NCI-H1092 (cell line): ENCODE measurements around the gene STX17.
A peak's percentile ranks its signal among the peaks of the same experiment; 100 is the strongest.

Experiments used
- DNase-seq: peaks from one replicate; lab custom pipeline; 2025; lab: John Stamatoyannopoulos, UW

Gene STX17

DNA sequence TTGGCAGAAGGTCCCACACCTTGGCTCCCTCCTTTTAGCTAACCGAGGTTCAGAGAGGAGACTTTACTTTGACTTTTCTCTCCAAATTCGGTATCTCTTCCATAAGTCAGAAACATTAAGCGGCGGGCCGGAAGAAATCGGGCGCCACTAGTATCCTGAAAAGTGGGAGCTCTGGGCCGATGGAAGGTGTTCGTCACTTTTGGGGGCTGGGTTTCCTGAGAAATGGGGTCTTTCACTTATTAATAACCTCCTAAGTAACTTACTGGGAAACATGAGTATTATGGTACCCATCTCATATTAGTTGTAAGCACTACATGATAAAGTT lies 716 bp downstream of the STX17 start:
- no peak for DNase-seq

DNA sequence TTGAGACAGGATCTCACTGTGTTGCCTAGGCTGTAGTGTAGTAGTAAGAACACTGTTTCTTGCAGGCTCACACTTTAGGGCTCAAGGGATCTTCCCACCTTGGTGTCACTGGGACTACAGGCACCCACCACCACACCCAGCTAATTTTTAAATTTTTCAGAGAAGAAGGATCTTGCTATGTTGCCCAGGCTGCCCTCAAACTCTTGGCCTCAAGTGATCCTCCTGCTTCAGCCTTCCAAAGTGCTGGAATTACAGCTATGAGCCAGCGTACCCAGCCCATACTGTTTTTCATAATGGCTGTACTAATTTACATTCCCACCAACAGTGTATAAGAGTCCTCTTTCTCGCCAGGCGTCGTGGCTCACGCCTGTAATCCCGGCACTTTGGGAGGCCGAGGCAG lies 5.1 kb downstream of the STX17 start:
- no peak for DNase-seq

DNA sequence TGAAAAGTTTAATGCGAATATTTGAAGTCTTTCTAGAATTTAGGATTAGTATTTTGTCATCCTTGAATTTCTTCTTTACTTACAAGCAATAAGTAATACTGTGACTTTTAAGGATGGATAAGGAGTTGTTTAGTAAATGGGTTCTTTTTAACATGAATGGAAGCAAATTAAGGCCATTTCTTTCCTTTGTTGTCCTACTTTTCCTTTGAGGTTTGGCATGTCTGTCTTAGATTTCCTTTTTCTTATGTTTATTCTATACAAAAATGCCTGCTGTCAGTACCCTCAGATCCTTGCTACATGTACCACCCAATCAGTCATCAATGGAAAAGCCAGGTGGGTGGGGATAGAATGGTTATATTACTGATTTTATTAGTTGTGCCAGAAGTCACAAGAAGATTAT lies 10.2 kb downstream of the STX17 start:
- DNase-seq = no peak

DNA sequence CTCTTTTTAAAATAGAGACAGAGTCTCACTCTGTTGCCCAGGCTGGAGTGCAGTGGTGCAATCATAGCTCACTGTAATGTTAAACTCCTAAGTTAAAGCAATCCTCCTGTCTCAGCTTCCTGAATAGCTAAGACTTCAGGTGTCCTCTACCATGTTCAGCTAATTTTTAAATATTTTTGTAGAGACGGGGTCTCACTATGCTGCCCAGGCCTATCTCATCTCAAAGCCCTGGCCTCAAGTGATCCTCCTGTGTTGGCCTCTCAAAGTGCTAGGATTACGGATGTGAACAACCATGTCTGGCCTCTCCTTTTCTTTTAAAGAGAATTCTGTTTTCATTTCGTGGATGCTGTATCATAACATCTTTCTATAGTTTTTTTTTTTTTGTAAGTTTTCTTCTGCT lies 11.7 kb downstream of the STX17 start:
- no peak for DNase-seq

DNA sequence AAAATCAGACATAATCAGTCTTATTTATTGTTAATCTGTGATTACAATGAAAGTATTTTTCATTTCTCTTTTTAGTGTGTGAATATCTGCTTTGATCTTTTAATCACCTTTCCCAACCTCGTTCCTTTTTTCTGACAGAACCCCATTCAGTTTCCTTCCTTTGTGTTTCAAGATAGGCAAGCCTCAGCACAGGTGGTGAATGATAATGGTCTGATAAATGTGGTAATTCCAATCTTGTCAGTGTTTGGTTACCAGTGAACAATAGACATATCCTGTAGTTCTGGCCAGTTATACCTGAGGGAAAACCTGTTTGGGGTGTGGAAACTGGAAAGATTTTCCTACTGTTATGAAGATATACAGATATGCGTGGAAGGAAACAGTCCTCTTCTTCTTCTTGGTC lies 13.5 kb downstream of the STX17 start:
- no peak for DNase-seq

DNA sequence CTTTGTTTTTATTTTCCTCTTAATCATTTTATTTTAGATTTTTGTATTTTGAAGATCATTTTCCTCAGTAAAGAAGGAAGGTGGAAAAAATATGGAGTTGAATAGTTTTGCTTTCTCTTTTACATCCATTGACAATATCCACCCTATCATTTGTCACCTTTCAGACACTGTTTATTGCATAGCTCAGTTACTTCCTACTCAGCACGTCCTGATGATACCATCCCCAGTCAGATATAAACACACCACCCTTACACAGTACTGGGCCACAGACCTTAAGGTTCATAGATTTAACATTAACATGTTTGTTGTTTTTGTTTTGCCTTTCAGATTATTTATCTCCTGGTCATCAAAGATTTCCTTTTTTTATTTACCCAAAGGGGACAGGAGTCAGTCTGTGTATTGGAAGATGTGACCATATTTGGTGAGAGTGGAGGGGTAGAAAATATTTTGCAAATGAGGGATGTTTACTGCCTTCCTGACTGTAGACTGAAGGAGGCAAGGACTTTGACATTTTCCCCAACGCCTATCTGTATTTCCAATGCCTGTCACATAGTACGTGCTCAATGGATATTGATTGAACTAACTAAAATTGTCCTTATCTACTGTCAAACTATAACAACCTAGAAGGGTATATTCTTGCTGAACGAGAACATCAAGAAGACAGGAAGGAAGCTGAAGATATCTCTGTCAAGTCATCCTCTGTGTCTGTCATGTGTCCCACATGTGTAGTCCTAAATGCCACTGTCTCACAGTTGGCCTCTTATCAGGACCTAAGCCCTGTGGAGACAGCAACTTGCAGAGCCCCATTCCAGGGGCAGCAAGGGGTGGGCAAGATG lies 15.6 kb downstream of the STX17 start:
- DNase-seq = no peak

DNA sequence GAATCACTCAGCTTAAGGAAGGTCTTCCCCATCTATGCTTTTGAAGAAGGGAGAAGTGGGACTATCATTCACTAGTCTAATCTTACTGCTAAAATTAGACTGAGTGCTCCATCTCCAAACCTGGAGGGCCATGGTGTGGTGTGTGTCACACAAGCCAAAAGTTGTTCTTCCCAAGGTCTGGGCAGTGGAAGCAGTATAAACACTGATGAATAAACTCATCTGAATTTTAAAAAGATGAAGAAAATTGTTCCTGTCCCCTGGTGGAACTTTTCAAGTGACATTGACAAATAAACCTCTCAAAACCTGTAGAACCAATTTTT lies 16.2 kb downstream of the STX17 start:
- no peak for DNase-seq

DNA sequence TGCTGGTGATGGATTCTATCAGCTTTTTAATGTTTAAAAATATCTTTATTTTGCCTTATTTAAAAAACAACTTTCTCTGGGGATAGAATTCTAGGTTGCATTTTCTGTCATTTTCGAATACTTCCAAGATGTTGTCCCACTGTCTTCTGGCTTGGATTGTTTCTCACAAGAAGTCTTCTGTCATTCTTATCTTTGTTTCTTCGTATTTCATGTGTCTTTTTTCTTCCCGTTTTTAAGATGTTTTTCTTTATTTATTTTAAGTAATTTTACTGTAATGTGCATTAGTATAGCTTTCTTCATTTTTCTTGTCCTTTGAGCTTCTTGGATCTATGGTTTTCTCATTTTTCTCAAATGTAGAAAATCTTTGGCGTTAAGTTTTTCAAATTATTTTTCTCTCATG lies 19.1 kb downstream of the STX17 start:
- no peak for DNase-seq

DNA sequence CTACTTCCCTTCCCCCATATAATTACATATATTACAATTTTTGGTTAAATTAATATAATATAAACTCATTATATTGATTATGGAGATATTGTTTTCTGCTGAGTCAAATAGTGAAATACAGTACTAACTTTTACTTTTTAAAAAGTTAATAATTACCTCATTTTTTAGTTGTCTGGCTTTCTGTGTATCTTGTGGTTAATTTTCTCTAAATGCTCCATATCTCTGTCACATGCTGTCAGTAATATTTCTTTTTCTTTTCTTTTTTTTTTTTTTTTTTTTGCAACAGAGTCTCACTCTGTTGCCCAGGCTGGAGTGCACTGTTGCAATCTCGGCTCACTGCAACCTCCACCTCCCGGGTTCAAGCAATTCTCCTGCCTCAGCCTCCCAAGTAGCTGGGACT lies 23.2 kb downstream of the STX17 start:
- DNase-seq = no peak

DNA sequence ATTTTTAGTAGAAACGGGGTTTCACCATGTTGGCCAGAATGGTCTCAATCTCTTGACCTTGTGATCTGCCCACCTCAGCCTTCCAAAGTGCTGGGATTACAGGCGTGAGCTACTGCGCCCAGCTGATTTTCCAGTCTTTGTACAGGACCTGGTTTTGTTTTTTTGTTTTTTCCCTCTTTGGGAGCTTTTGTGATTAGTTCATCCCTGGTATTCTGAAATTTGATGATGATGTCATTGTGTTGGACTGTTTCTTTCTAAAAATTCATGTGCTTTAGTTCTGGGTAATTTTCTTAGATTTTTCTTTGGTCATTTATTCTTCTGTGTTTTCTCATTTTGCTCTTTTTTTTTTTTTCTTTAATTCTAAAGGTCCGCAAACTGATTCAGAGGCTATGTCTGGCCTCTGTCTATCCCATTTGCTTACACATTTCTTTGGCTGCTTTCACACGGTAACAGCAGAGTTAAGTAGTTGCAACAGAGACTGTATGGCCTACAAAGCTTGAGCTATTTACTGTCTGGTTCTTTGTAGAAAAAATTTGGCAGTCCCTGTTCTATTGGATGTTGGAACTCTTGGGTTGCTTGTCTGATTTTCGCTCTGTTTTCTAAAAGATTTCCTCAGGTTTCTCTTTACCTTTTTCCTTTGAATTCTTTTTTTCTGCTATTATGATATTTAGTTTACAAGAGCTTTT lies 24.8 kb downstream of the STX17 start:
- DNase-seq = no peak

DNA sequence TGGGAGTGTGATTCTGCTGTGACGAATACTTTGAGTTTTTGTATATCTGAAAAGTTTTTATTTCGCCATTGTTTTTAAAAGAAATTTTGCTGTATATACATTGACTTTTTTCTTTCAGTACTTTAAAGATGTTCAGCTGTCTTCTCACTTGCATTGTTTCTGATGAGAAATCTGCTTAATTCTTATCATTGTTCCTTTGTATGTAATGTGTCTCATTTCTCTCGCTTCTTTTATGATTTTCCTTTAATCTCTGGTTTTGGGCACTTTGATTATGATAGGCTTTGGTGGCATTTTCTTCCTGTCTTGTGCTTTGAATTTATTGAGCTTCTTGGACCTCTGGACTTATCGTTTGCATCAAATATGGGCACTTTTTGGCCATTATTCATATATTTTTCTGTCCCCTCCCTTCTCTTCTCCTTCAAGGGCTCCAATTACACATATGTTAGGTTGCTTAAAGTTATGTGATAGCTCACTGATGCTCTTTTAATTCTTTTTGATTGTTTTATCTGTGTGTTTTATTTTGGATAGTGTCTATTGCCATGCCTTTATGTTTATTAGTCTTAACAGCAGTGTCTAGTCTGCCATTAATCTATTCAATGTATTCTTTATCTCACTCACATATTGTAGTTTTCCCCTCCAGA lies 30.6 kb downstream of the STX17 start:
- DNase-seq = no peak

DNA sequence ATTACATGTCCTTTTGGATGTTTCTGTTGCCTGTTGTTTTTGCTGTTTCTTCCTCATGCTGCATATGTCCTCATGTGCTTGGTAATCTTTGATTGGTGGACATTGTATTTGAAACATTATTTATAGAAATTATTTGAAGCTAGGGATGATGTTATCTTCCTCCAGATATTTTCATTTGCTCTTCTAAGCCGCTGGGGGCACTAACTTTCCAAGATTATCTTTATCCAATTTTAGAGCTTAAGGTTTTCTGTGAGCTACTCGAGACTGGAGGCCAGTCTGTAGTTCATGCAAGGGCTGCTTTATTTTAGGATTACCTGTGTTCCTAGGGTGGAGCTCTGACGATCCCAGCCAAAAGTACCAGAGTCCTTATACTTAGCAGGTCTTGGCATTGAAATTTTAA lies 40.9 kb downstream of the STX17 start:
- no peak for DNase-seq

DNA sequence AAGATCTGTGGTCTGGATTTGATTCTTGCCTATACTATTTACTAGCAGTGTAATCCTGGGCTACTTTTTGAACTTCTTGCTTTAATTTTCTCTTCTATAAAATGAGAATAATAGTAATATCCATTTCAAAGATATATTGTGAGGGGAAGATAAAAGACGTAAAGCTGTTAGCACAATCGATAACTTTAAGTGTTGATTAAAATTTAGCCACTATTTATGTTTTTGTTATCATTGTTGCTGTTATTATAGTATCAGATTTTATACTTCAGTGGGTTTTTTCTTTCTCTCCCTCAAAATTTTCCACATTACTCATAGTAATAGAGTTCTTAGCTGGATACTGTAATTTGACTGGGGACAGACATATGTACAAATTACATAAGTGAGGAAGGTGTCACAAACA lies 42.0 kb downstream of the STX17 start:
- no peak for DNase-seq

DNA sequence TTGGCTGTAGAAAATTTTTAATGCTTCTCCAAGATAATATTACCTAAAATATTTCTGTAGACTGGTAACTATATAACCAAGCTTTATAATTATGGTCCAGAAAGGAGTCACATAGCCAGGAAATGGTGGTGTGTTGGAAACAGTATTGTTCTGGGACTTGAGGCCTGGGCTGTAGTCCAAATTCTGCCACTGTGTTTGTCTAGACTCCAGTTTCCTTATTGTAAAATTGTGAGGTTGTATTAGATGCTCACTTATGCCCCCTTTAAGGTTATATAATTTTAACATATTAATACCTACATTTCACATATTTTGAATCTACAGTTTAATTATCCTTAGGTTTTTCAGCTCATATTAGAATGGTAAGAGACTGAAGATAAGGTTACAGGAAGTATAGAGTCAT lies 42.4 kb downstream of the STX17 start:
- DNase-seq = peak; percentile 7

DNA sequence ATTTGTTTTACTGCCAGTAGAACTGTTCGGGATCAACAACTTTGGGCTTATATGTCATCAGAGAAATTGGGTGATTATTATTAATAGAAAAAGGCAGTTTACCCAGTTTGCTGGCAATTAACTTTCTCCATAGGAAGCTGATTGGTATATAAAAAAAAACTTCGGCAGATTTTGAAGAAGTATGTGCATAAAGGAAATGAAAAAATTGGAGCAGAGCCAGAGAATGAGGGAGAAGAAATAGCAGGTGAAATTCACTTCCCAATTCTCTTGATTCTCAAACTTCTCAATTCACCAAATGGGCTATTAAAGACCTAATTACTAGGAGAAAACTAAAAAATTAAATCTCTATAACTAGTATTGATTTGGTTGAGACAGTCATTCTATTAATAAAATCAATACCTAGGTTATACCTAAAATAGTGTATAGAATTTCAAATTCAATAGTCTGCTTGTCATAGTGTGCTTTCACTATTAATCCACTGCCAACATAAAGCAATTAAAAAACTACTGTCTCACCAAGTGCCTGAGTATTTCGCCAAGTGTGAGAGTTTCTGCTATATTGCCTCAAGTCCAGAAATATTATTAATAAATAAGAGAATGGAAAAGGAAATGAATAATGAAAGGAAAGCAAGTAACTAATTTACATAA lies 47.5 kb downstream of the STX17 start:
- no peak for DNase-seq

DNA sequence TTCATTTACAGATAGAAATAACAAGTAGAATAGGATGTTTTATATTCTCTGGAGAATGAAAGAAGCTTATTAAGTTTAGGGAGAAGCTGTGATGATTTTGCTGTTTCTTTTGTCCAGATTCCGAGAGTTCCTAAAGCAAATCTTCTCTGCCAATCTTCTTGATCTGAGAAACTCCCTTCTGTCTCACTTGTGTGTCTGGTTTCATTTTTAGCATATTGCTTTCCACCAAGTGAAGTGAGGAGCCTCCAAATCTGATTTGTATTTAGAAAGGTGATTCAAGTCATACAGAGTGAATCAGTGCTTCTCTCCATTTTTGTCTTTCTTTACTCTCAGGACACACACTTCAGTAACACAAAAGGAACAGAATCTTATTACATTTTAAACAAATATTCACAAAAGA lies 48.4 kb downstream of the STX17 start:
- DNase-seq = no peak

DNA sequence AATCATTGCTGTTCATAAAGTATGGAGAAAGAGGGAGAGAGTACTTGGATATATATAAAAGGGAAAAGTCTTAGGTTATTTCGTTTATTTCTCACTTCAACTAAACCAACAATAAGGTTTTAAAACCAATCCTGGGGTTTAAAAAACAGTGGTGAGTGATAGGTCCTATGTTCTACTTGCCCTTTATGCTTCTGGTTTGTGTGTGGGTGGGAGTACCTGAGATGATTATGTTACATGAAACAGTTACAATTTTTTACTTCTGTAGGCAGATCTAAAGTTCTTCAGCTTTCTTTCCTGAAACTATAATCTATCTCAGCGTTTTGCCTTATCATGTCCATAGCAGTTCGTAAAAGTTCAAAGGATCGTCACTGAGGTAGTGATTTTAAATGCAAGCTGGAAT lies 49.2 kb downstream of the STX17 start:
- no peak for DNase-seq

DNA sequence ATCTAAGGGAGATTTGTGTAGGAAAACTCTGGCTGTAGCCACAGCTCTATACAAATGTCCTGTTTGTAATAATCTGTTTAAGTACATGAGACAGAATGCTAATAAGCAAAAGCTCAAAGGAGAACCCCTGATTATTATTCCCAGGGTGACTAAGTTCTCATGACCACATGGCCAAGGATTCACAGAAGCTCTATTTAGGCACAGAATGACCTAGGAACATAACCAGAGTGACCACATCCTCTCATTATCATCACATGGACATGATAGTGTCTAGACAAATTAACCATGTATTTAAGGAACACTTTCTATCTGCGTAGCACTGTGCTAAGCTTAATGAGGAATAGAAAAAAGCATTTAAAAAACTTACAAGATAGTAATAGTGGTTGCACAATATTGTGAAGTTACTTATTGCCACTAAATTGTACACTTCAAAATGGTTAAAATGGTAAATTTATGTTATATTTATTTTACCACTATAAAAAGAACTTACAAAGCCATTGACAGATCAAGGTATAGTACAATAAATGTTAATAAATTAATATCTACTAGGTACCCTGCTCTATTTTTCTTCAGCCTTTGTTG lies 56.3 kb downstream of the STX17 start:
- no peak for DNase-seq

DNA sequence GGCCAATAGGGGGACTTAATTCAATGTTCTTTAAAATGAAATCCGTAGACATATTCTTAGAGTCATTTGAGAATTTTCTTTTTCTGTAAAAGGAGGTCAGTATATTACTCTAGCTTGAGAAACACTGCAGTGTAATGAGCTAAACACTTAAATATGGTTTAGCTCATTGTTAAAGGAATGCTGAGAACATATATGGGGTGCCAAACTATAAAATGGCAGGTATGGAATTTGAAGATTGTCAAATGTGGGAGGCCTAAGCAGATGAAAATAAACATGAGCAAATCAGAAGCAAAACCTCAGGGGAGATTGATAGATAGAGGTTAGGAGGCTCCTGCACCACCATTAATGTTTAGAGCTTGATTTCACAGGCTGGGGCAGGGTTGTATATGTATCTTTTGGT lies 57.9 kb downstream of the STX17 start:
- DNase-seq = no peak

DNA sequence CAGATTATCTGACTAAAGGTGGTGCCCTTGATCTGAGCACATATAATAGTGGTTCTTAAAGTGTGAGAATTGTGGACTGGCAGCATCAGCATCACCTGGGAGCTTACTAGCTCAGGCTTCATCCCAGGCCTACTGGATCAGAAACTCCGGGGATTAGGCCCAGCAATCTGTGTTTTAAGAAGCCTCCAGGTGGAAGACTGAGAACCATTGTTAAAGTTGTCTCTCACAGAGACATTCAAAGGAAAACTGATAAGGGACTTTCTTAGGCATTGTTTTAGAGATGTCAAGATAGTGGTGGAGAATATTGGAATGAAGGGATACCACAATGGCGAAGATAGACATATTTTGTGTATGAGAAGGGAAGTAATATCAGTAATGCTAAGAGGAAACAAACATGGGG lies 59.5 kb downstream of the STX17 start:
- no peak for DNase-seq

DNA sequence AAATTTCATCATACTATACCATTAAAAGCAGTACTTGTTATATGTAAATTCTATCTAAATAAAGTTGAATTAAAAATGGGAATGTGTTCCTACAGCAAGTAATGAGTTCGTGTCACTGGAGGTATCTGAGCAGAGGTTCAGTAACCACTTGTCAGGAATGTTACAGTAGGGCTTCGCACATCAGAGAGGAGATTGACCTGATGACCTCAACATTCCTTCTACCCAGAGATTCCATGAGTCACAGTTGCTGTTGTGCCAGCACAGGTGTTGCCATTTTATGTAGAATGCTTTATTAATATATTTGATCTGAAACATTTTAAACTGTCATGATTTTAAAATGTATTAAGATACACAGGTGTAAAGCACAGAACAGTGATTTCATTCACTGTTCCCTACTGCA lies 60.3 kb downstream of the STX17 start:
- no peak for DNase-seq

DNA sequence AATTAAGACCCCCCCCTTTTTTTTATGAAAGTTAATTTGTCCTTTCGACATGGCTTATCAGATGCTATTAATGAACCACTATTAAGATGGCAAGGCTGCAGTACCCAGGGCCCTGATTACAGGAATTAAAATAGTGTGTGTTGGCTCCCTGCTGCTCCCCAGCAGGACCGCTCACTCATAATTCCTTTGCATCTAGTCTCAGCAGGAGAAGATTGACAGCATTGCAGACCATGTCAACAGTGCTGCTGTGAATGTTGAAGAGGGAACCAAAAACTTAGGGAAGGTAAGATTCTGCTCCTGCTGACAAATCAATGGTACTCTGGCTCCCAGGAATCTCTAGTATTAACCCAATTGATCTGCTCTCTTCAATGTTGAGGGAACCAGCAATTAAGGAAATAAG lies 61.0 kb downstream of the STX17 start:
- DNase-seq = no peak

DNA sequence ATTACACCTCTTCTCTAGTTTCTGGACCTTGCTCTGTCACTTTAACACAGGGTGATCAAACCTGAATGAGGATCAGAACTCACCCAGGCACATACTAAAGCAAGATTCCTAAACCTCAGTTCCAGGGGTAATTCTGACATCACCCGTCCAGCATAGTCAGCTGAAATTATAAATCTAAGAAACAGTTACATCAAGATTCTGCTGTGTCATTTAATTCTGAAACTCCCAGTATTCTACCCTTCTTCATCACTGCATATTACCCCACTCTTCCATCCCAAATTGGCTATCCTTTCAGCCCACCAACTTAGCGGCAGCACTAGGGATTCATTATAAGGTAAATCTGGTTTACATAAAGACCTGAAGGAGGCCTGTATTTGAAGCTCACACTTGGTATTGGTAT lies 64.0 kb downstream of the STX17 start:
- DNase-seq = no peak
